GM23248 (cell line): Measurements from ENCODE around the gene DGAT2L6.

Source experiments
- EZH2 ChIP-seq: fragments of 200-600 bp; sonication (generic); IDR thresholded peaks from 2 replicates; pipeline ENCODE4 v1.6.1; 2018; ENCODE audit warnings: antibody characterized with exemption, mild to moderate bottlenecking; ENCODE audit not compliant: insufficient read depth, poor library complexity, severe bottlenecking
- EZH2phosphoT487 ChIP-seq: fragments of 200-600 bp; sonication (generic); IDR thresholded peaks from 2 replicates; pipeline ENCODE4 v1.6.1; 2018; ENCODE audit warnings: antibody characterized with exemption, moderate library complexity, mild to moderate bottlenecking, low read depth; ENCODE audit not compliant: insufficient read depth

GRCh38 chrX:70139736-70140135, 37.5 kb upstream of the DGAT2L6 start:
- TF ChIP-seq EZH2phosphoT487 (no peak), EZH2 (no peak)
